Stimulated activated CD8-positive, alpha-beta memory T cell treated with anti-CD3 and anti-CD28 coated beads, Interleukin-4, amount 100 ng/mL, for 4 hours (primary cell): ENCODE data around the gene TYW1B.
"Not testable (repeated sequence)": the region's sequence is repeated elsewhere in the genome, so short reads cannot be mapped to it uniquely, and the experiment has no call there.

Source experiments
- DNase-seq, 2 donors: peaks; one replicate each; pipeline ENCODE4 v3.0.0-alpha.2; 2020; ENCODE audit warnings: low read depth in 2 of 2, low spot score in 1 of 2

The TYW1B gene

GRCh38 chr7:72705693-72706092 is 122.3 kb downstream of the TYW1B start:
- not testable (repeated sequence) for DNase-seq

GRCh38 chr7:72704894-72705293 is 123.1 kb downstream of the TYW1B start:
- no peak for DNase-seq

GRCh38 chr7:72700548-72700947 is 127.5 kb downstream of the TYW1B start:
- not testable (repeated sequence) for DNase-seq

GRCh38 chr7:72697066-72697465 is 130.9 kb downstream of the TYW1B start:
- not testable (repeated sequence) for DNase-seq

- not testable (repeated sequence) for DNase-seq
Measured at GRCh38 chr7:72696643-72697042, 131.4 kb downstream of the TYW1B start.

- DNase-seq = not testable (repeated sequence)
Measured at GRCh38 chr7:72695482-72695881, 132.5 kb downstream of the TYW1B start.

- DNase-seq = not testable (repeated sequence)
Measured at GRCh38 chr7:72691442-72691841, 136.6 kb downstream of the TYW1B start.

- not testable (repeated sequence) for DNase-seq
Measured at GRCh38 chr7:72690177-72690576, 137.8 kb downstream of the TYW1B start.

GRCh38 chr7:72689344-72689743 is 138.7 kb downstream of the TYW1B start:
- DNase-seq = not testable (repeated sequence)

GRCh38 chr7:72681211-72681610 is 146.8 kb downstream of the TYW1B start:
- DNase-seq = not testable (repeated sequence)

GRCh38 chr7:72676880-72677279 is 151.1 kb downstream of the TYW1B start:
- not testable (repeated sequence) for DNase-seq

GRCh38 chr7:72676086-72676690 is 151.8 kb downstream of the TYW1B start:
- DNase-seq = not testable (repeated sequence)

GRCh38 chr7:72675686-72676085 is 152.3 kb downstream of the TYW1B start:
- not testable (repeated sequence) for DNase-seq

GRCh38 chr7:72674394-72674793 is 153.6 kb downstream of the TYW1B start:
- no peak for DNase-seq

- DNase-seq = not testable (repeated sequence)
Measured at GRCh38 chr7:72670850-72671249, 157.2 kb downstream of the TYW1B start.

GRCh38 chr7:72668435-72668834 is 159.6 kb downstream of the TYW1B start:
- DNase-seq = not testable (repeated sequence)

- DNase-seq = not testable (repeated sequence)
Measured at GRCh38 chr7:72667049-72667448, 161.0 kb downstream of the TYW1B start.

GRCh38 chr7:72648574-72648973 is 179.4 kb downstream of the TYW1B start:
- not testable (repeated sequence) for DNase-seq

GRCh38 chr7:72643708-72644107 is 184.3 kb downstream of the TYW1B start:
- not testable (repeated sequence) for DNase-seq

- not testable (repeated sequence) for DNase-seq
Measured at GRCh38 chr7:72641485-72642248, 186.3 kb downstream of the TYW1B start.

GRCh38 chr7:72640740-72641139 is 187.3 kb downstream of the TYW1B start:
- not testable (repeated sequence) for DNase-seq

GRCh38 chr7:72635273-72635908 is 192.6 kb downstream of the TYW1B start:
- DNase-seq = not testable (repeated sequence)
